Activated CD8-positive, alpha-beta memory T cell treated with anti-CD3 and anti-CD28 coated beads for 48 hours (primary cell): ENCODE data around the gene MSL1.
"Not testable (repeated sequence)": the region's sequence is repeated elsewhere in the genome, so short reads cannot be mapped to it uniquely, and the experiment has no call there.

Experiments used
- DNase-seq, 3 experiments: peaks; one replicate each; pipeline ENCODE4 v3.0.0-alpha.2; 2020; ENCODE audit warnings: low read depth in 2 of 3, low spot score in 2 of 3

The MSL1 gene

GRCh38 chr17:40124279-40125141 is 2.7 kb downstream of the MSL1 start:
- no peak for DNase-seq

- no peak for DNase-seq
These were observed 7.7 kb downstream of the MSL1 start for GRCh38 chr17:40129498-40129897.

GRCh38 chr17:40130352-40131042 is 8.7 kb downstream of the MSL1 start:
- no peak for DNase-seq

- DNase-seq = no peak
These were observed 12.4 kb downstream of the MSL1 start for GRCh38 chr17:40134184-40134583.

- DNase-seq = no peak
These were observed 14.0 kb downstream of the MSL1 start for GRCh38 chr17:40135817-40136216.

DNA sequence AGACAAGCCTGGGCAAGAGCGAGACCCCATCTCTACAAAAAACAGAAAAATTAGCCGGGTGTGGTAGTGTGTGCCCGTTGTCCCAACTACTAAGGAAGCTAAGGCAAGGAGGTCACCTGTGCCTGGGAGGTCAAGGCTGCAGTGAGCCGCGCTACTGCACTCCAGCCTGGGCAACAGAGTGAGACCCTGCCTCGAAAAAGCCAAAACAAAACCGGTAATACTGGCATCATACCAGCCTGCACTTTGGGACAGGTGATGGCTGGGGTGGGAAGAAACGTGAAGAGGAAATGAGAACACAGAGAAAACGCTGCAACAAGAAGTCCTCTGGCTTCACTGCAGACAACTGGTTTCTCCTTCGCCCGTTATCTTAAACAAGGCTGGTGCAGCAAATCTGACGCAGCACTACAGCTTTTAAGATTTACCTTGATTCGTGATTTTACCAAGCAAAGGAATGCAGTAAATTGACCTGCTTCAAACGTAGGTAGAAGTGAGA is 17.8 kb downstream of the MSL1 start:
- no peak for DNase-seq

GRCh38 chr17:40143166-40143565 is 21.4 kb downstream of the MSL1 start:
- not testable (repeated sequence) for DNase-seq

DNA sequence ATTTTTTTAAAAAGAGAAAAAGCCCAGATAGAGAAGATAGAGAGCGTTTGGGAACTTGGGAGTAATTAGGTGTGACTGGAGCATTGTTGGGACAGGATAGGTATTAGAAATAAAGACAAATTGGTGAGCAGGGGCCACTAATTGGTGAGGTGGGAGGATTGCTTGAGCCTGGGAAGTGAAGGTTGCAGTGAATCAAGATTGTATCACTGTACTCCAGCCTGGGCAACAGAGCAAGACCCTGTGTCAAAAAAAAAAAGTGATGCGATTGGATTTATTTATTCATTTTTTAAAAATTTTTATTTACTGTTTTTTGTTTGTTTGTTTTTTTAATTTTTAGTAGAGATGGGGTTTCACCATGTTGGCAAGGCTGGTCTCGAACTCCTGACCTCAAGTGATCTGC is 23.7 kb downstream of the MSL1 start:
- DNase-seq = no peak

GRCh38 chr17:40148527-40148926 is 26.8 kb downstream of the MSL1 start:
- no peak for DNase-seq

- no peak for DNase-seq
These were observed 28.5 kb downstream of the MSL1 start for GRCh38 chr17:40150276-40150675.

DNA sequence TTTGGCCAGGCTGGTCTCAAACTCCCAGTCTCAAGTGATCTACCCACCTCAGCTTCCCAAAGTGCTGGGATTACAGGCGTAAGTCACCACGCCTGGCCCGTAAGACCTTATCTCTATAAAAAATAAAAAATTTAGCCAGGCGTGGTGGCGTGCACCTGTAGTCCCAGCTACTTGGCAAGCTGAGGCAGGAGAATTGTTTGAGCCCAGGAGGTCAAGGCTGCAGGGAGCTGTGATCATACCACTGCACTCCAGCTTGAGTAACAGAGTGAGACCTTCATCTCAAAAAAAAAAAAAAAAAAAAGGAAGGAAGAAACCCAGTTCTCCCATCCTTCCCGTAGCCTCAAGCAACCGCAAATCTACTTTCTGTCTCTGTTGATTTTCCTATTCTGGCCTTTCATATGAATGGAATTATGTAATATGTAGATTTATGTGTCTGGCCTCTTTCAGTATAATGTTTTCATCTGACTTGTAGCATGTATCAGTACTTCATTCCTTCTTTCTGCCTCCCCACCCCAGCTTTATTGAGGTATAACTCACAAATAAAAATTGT is 29.7 kb downstream of the MSL1 start:
- no peak for DNase-seq

GRCh38 chr17:40153603-40154236 is 31.9 kb downstream of the MSL1 start:
- no peak for DNase-seq

- no peak for DNase-seq
These were observed 36.2 kb downstream of the MSL1 start for GRCh38 chr17:40157973-40158372.

DNA sequence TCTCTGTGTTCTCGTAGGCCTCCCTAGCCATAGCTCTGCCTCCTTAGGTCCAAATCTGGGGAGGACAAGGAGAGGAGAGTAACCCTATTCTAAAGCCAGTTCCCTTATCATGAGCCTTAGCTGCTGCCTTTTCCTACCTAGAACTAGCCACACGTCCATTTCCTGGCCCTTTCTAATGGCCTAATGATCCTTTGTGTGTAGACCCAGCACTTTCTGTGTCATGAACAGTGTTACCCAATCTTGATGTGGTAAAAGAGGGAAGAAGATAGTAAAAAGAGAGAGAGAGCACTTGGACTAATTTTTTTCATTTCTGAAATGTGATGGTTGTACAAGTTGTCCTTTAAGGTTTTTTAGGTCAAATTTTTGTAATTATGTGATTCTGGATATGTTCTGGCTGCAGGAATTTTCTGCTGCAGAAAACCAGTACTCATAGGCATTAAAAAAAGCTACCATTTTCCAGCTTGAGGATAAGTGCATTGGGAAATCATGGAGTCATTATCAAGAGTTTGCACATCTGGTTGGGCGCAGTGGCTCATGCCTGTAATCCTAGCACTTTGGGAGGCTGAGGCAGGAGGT is 36.8 kb downstream of the MSL1 start:
- DNase-seq = no peak

GRCh38 chr17:40159456-40159855 is 37.7 kb downstream of the MSL1 start:
- DNase-seq = no peak

GRCh38 chr17:40167685-40168261 is 46.0 kb downstream of the MSL1 start:
- no peak for DNase-seq

DNA sequence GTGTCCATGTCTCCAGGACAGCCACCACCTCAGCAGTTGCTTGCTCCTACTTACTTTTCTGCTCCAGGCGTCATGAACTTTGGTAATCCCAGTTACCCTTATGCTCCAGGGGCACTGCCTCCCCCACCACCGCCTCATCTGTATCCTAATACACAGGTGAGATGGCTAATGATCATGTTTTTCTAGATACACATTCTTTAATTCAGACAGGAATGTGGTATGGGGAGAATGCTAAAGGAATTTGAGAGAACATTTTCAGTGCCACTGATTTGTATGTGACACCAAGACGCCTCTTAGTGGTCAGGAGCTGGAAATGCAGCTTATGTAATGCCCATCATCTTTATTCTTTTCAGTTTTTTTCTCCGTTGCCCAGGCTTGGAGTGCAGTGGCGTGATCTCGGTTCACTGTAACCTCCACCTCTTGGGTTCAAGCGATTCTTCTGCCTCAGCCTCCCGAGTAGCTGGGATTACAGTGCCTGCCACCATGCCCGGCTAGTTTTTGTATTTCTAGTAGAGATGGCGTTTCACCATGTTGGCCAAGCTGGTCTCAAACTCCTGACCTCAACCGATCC is 46.6 kb downstream of the MSL1 start:
- no peak for DNase-seq

DNA sequence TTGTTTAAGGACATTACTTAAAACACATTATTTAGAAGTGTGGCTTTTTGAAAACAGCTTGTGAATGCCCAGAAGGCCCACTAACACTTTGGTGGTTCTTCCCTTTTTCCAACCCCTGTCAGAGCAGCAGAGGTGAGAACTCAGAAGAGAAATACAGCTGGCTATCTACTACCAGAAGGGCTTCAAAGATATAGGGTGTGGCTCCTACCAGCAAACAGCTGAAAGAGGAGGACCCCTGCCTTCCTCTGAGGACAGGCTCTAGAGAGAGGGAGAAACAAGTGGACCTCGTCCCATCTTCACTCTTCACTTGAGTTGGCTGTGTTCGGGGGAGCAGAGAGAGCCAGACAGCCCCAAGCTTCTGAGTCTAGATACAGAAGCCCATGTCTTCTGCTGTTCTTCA is 48.6 kb downstream of the MSL1 start:
- DNase-seq = no peak

- no peak for DNase-seq
These were observed 50.0 kb downstream of the MSL1 start for GRCh38 chr17:40171750-40172149.

- DNase-seq = no peak
These were observed 51.5 kb downstream of the MSL1 start for GRCh38 chr17:40173091-40173777.
